Measurements from ENCODE around the gene SCAMP1. TPM values are rescaled to one million over a fixed set of nuclear protein-coding genes. Genes with fewer than 3 reads are reported as not detected.
A peak's percentile ranks its signal among the peaks of the same experiment; 100 is the strongest.

SCAMP1 gene
- total RNA-seq, 4 donors from 2014 or later, result 14.9 to 94.1 (median 58.6) TPM

GRCh38 chr5:78514427-78515330 is 154.3 kb downstream of the SCAMP1 start:
- Histone ChIP-seq H3K27ac (no peak overlapping the region), H3K36me3 (no peaks in the 10 kb centered on the region), H3K4me1 (peaks cover 0 to 3% of the 10 kb centered on the region in 2 donors), H3K9me3 (no peaks in the 10 kb centered on the region), H3K27me3 (no peaks in the 10 kb centered on the region), H3K4me3 (no peak overlapping the region)
- DNase-seq, result no peak
- intact Hi-C loops (cut with DNase I; ENCODE audit: low total_unique reads), result no loop called here
- TF ChIP-seq POLR2A (IDR thresholded peaks at IDR 0.05) (no peak), CTCF (IDR thresholded peaks at IDR 0.05) (no peak)

- H3K36me3 ChIP-seq, result no peaks in the 10 kb centered on the region
- H3K9me3 ChIP-seq, result no peaks in the 10 kb centered on the region
- H3K27me3 ChIP-seq, result no peaks in the 10 kb centered on the region
- H3K27ac ChIP-seq, result no peak overlapping the region
- no peak for DNase-seq
- intact Hi-C loops (cut with DNase I; ENCODE audit: low total_unique reads), result no loop called here
- no peaks in the 10 kb centered on the region for H3K4me1 ChIP-seq
- H3K4me3 ChIP-seq, result no peak overlapping the region
- TF ChIP-seq CTCF (IDR thresholded peaks at IDR 0.05) (no peak), POLR2A (IDR thresholded peaks at IDR 0.05) (no peak)
These were observed 155.3 kb downstream of the SCAMP1 start for GRCh38 chr5:78515670-78516069.

GRCh38 chr5:78518365-78519197 is 158.2 kb downstream of the SCAMP1 start:
- H3K27me3 ChIP-seq, result no peaks in the 10 kb centered on the region
- no peaks in the 10 kb centered on the region for H3K4me1 ChIP-seq
- no peak overlapping the region for H3K4me3 ChIP-seq
- H3K9me3 ChIP-seq, result no peaks in the 10 kb centered on the region
- intact Hi-C loops (cut with DNase I; ENCODE audit: low total_unique reads), result no loop called here
- TF ChIP-seq CTCF (IDR thresholded peaks at IDR 0.05) (no peak), POLR2A (IDR thresholded peaks at IDR 0.05) (no peak)
- H3K27ac ChIP-seq, result no peak overlapping the region
- peak in 1 of 2 donors; percentile 48 for DNase-seq
- no peaks in the 10 kb centered on the region for H3K36me3 ChIP-seq

- TF ChIP-seq CTCF (IDR thresholded peaks at IDR 0.05), result no peak
- TF ChIP-seq POLR2A (IDR thresholded peaks at IDR 0.05), result no peak
- Histone ChIP-seq H3K36me3 (no peaks in the 10 kb centered on the region), H3K27ac (no peak overlapping the region), H3K27me3 (no peaks in the 10 kb centered on the region), H3K4me3 (no peak overlapping the region), H3K9me3 (no peaks in the 10 kb centered on the region), H3K4me1 (no peaks in the 10 kb centered on the region)
- DNase-seq, result no peak
- intact Hi-C loops (cut with DNase I; ENCODE audit: low total_unique reads), result no loop called here
These were observed 159.0 kb downstream of the SCAMP1 start for GRCh38 chr5:78519198-78519941.

Measured in uterus (tissue), 4 donors.